Lung (tissue), 12 donors: Measurements from ENCODE around the gene C4orf50. TPM values are rescaled to one million over a fixed set of nuclear protein-coding genes. Genes with fewer than 3 reads are reported as not detected.

Source experiments
- ATAC-seq: fragments of 200-7000 bp; cut with Tn5 transposase; one replicate; pipeline ENCODE4 v1.9.1; 2020; ENCODE audit warnings: moderate number of reproducible peaks; ENCODE audit not compliant: insufficient read depth, low FRiP score
- DNase-seq, 3 donors: peaks; one replicate each; pipeline ENCODE4 v3.0.0-alpha.2; 2013 to 2017
- H3K27ac ChIP-seq, 2 donors: one replicate each; pipeline ENCODE4 v1.5.1; 2013; ENCODE audit warnings: mild to moderate bottlenecking in 2 of 2, moderate library complexity in 2 of 2, control low read depth in 1 of 2, inconsistent platforms in 1 of 2, low read depth in 1 of 2, low read length in 1 of 2
- H3K27me3 ChIP-seq, 3 donors: one replicate each; pipeline ENCODE4 v1.5.1; 2013; ENCODE audit warnings: low read length in 2 of 3; ENCODE audit not compliant: control insufficient read depth in 3 of 3, insufficient read depth in 3 of 3
- H3K36me3 ChIP-seq, 4 donors: one replicate each; pipeline ENCODE4 v1.5.1; 2013; ENCODE audit warnings: low read length in 4 of 4, mild to moderate bottlenecking in 1 of 4, moderate library complexity in 1 of 4; ENCODE audit not compliant: control insufficient read depth in 4 of 4, insufficient read depth in 4 of 4
- H3K4me1 ChIP-seq, 5 donors: one replicate each; pipeline ENCODE4 v1.5.1; 2013; ENCODE audit warnings: low read length in 5 of 5, mild to moderate bottlenecking in 2 of 5, moderate library complexity in 1 of 5; ENCODE audit not compliant: control insufficient read depth in 5 of 5, insufficient read depth in 5 of 5
- H3K4me3 ChIP-seq: one replicate; pipeline ENCODE4 v1.5.1; 2013; ENCODE audit warnings: mild to moderate bottlenecking, control low read depth, moderate library complexity
- H3K9ac ChIP-seq, 2 donors: one replicate each; pipeline ENCODE4 v1.5.1; 2013; ENCODE audit warnings: low read length in 2 of 2, control low read depth in 1 of 2; ENCODE audit not compliant: insufficient read depth in 1 of 2
- H3K9me3 ChIP-seq, 4 donors: one replicate each; pipeline ENCODE4 v1.5.1; 2013; ENCODE audit warnings: low read length in 3 of 4, mild to moderate bottlenecking in 1 of 4, moderate library complexity in 1 of 4; ENCODE audit not compliant: control insufficient read depth in 4 of 4, insufficient read depth in 3 of 4
- CTCF ChIP-seq: IDR thresholded peaks from 2 replicates; pipeline ENCODE4 v1.5.1; 2012; ENCODE audit warnings: mild to moderate bottlenecking; ENCODE audit errors: control extremely low read depth, extremely low read depth
- WGBS, 2 donors: extraction: QIAGEN DNeasy Blood & Tissue Kit; methylation state at CpG; one replicate each; pipeline ENCODE4 v1.1.7; 2013; 5-methylcytosine and 5-hydroxymethylcytosine counted together
- polyA plus RNA-seq, 2 donors: library from polyadenylated mRNA; stranded (reverse); fragments of 200-250 nt; gene quantifications; one replicate each; pipeline ENCODE4 v1.2.1, GENCODE V29; 2013
- total RNA-seq, 2 donors: library from RNA; depleted of rRNA in 1 of 2; stranded (reverse); fragments of >200 nt in 1 of 2; gene quantifications; one replicate each; pipeline ENCODE4 v1.2.1, GENCODE V29; 2014 to 2021
- donor health status: control.
- donor health status: control.
- donor health status: Bipolar disorder and iron deficiency.
- donor health status: healthy.
- donor health status: DM: yes; HTN: yes; CAD: no.

C4orf50 gene
- total and polyA plus RNA-seq, 4 donors: 0.02 to 0.04 (median 0.03) TPM

- ATAC-seq (no peak), DNase-seq (no peak)
- Histone ChIP-seq H3K36me3 (no peaks in the 10 kb centered on the region), H3K4me3 (no peak overlapping the region), H3K9ac (no peak overlapping the region), H3K27me3 (peaks cover 0 to 15% (median 2%) of the 10 kb centered on the region in 3 donors), H3K27ac (no peak overlapping the region), H3K9me3 (no peaks in the 10 kb centered on the region), H3K4me1 (no peaks in the 10 kb centered on the region)
- no peak for TF ChIP-seq CTCF
- 77 to 88% methylated on average over 11 of the region's 11 CpGs for WGBS, 2 donors
These were observed 25.4 kb downstream of the C4orf50 start for GRCh38 chr4:5992828-5993321.

- Histone ChIP-seq H3K4me3 (no peak overlapping the region), H3K27me3 (peaks cover 0 to 20% (median 2%) of the 10 kb centered on the region in 3 donors), H3K36me3 (no peaks in the 10 kb centered on the region), H3K4me1 (no peaks in the 10 kb centered on the region), H3K9me3 (no peaks in the 10 kb centered on the region), H3K27ac (no peak overlapping the region), H3K9ac (no peak overlapping the region)
- WGBS, 2 donors: 71 to 86% methylated on average over 17 of the region's 17 CpGs
- ATAC-seq: no peak
- TF ChIP-seq CTCF: no peak
- no peak for DNase-seq
These were observed 25.9 kb downstream of the C4orf50 start for GRCh38 chr4:5992171-5992827.

GRCh38 chr4:5991405-5991804, 26.8 kb downstream of the C4orf50 start:
- Histone ChIP-seq H3K27ac (no peak overlapping the region), H3K9me3 (no peaks in the 10 kb centered on the region), H3K4me3 (no peak overlapping the region), H3K4me1 (no peaks in the 10 kb centered on the region), H3K9ac (no peak overlapping the region), H3K27me3 (peaks cover 0 to 20% (median 2%) of the 10 kb centered on the region in 3 donors), H3K36me3 (no peaks in the 10 kb centered on the region)
- WGBS, 2 donors: 60 to 73% methylated on average over 1 of the region's 1 CpG
- no peak for TF ChIP-seq CTCF
- no peak for ATAC-seq
- no peak for DNase-seq
